ENCODE measurements around the gene TPCN1.

GRCh38 chr12:113318046-113318656 lies 96.9 kb downstream of the TPCN1 start:
- TF ChIP-seq CTCF (tag by site-specific recombination; IDR thresholded peaks at IDR 0.05): no peak
- TF ChIP-seq OVOL3 (tag by site-specific recombination; IDR thresholded peaks at IDR 0.05): no peak
- TF ChIP-seq GLI2 (tag by site-specific recombination; IDR thresholded peaks at IDR 0.05; ENCODE audit: borderline replicate concordance, low read depth): no peak
- no peak for TF ChIP-seq ZNF354C (tag by site-specific recombination; IDR thresholded peaks at IDR 0.05; ENCODE audit: borderline replicate concordance, low read depth)
- no peak for TF ChIP-seq ZNF830 (tag by site-specific recombination; IDR thresholded peaks at IDR 0.05; ENCODE audit: low read depth)
- no peak for TF ChIP-seq PRDM1 (tag by site-specific recombination; IDR thresholded peaks at IDR 0.05)
- no peak for TF ChIP-seq RBAK (tag by site-specific recombination; IDR thresholded peaks at IDR 0.05)
- TF ChIP-seq ZNF660 (tag by site-specific recombination; IDR thresholded peaks at IDR 0.05): no peak
- TF ChIP-seq YY1 (tag by site-specific recombination; IDR thresholded peaks at IDR 0.05): no peak
- TF ChIP-seq ZBTB7A (tag by site-specific recombination; IDR thresholded peaks at IDR 0.05; ENCODE audit: low read depth): no peak

All from HEK293 (cell line).